ENCODE measurements around the gene RNF151. TPM values are rescaled to one million over a fixed set of nuclear protein-coding genes. Genes with fewer than 3 reads are reported as not detected.
"Not testable (repeated sequence)": the region's sequence is repeated elsewhere in the genome, so short reads cannot be mapped to it uniquely, and the experiment has no call there.

RNF151 gene
- total RNA-seq, 4 donors from 2014 or later = not detected

GRCh38 chr16:1959269-1960039 lies 7.2 kb upstream of the RNF151 start, which contains the start of gene NDUFB10:
NDUFB10 (plus strand) TSS chr16:1959538; CDS start chr16:1959625, 87 bp downstream.
- H3K4me3 ChIP-seq = peak within 1 kb of the TSS; percentile 79 to 86 (median 80)
- H3K36me3 ChIP-seq = peaks cover 0 to 25% (median 0%) of the 10 kb centered on the region in 3 donors
- H3K9me3 ChIP-seq = no peaks in the 10 kb centered on the region
- H3K27me3 ChIP-seq = no peaks in the 10 kb centered on the region
- peaks cover 0 to 27% (median 19%) of the 10 kb centered on the region in 4 donors for H3K4me1 ChIP-seq
- TF ChIP-seq POLR2A (IDR thresholded peaks at IDR 0.05) = peak; percentile 93 to 98
- TF ChIP-seq, protein P1, sequence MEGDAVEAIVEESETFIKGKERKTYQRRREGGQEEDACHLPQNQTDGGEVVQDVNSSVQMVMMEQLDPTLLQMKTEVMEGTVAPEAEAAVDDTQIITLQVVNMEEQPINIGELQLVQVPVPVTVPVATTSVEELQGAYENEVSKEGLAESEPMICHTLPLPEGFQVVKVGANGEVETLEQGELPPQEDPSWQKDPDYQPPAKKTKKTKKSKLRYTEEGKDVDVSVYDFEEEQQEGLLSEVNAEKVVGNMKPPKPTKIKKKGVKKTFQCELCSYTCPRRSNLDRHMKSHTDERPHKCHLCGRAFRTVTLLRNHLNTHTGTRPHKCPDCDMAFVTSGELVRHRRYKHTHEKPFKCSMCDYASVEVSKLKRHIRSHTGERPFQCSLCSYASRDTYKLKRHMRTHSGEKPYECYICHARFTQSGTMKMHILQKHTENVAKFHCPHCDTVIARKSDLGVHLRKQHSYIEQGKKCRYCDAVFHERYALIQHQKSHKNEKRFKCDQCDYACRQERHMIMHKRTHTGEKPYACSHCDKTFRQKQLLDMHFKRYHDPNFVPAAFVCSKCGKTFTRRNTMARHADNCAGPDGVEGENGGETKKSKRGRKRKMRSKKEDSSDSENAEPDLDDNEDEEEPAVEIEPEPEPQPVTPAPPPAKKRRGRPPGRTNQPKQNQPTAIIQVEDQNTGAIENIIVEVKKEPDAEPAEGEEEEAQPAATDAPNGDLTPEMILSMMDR (IDR thresholded peaks at IDR 0.05) = peak; percentile 64 to 82 (median 78)
- peak within 1 kb of the TSS; percentile 84 to 89 (median 88) for H3K27ac ChIP-seq
- peak; percentile 88 to 97 (median 97) for DNase-seq

DNA sequence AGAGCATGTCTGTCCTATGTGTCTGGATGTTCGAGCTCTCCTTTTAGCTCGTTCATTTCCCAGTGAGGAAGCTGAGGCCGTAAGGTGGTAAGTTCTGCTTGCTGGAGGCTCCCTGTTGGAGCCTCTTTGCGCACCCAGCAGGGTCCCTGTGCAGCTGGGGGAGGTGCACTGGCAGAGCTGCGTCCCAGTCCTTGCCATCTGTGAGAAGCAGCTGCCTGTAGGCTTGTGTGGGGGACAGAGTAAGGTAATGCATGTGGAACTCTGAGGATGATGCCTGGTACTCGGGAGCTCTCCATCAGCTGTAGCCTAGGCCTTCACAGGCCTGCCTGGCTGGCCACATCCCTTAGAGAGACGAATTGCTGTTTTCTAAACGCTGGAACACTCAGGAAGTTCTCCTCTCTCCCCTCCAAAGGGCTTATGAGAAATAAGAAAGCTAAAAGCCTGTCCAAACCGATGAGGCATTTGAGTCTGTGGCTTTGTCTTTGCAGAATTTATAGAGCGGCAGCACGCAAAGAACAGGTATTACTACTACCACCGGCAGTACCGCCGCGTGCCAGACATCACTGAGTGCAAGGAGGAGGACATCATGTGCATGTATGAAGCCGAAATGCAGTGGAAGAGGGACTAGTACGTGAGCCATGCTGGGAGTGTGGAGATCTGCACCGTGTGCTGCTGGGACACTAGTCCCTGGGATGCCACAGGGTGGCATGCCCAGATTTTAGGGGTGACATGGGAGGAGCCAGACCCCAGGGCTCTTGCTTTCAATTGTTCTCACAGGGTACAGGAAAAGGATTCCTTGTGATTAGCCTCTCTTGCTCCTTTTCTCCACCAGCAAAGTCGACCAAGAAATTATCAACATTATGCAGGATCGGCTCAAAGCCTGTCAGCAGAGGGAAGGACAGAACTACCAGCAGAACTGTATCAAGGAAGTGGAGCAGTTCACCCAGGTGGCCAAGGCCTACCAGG lies 5.7 kb upstream of the RNF151 start:
- H3K9me3 ChIP-seq = no peaks in the 10 kb centered on the region
- H3K27me3 ChIP-seq = no peaks in the 10 kb centered on the region
- peak overlapping the region in 3 of 4 donors; percentile 2 to 89 (median 3) for H3K27ac ChIP-seq
- no peak for DNase-seq
- TF ChIP-seq, protein P1 (IDR thresholded peaks at IDR 0.05) = no peak
- no peak for TF ChIP-seq POLR2A (IDR thresholded peaks at IDR 0.05)
- peaks cover 3 to 34% (median 23%) of the 10 kb centered on the region in 4 donors for H3K4me1 ChIP-seq
- H3K4me3 ChIP-seq = peak overlapping the region in 3 of 4 donors; percentile 79 to 86 (median 82)
- H3K36me3 ChIP-seq = peaks cover 0 to 25% (median 0%) of the 10 kb centered on the region in 3 donors

GRCh38 chr16:1961651-1962067 lies 5.0 kb upstream of the RNF151 start:
- TF ChIP-seq, protein P1 (IDR thresholded peaks at IDR 0.05) = no peak
- no peak for TF ChIP-seq POLR2A (IDR thresholded peaks at IDR 0.05)
- peak overlapping the region in 3 of 4 donors; percentile 1 to 89 (median 2) for H3K27ac ChIP-seq
- no peaks in the 10 kb centered on the region for H3K27me3 ChIP-seq
- peaks cover 3 to 38% (median 24%) of the 10 kb centered on the region in 4 donors for H3K4me1 ChIP-seq
- DNase-seq = no peak
- no peaks in the 10 kb centered on the region for H3K9me3 ChIP-seq
- H3K4me3 ChIP-seq = no peak overlapping the region
- H3K36me3 ChIP-seq = peaks cover 0 to 25% (median 0%) of the 10 kb centered on the region in 3 donors

DNA sequence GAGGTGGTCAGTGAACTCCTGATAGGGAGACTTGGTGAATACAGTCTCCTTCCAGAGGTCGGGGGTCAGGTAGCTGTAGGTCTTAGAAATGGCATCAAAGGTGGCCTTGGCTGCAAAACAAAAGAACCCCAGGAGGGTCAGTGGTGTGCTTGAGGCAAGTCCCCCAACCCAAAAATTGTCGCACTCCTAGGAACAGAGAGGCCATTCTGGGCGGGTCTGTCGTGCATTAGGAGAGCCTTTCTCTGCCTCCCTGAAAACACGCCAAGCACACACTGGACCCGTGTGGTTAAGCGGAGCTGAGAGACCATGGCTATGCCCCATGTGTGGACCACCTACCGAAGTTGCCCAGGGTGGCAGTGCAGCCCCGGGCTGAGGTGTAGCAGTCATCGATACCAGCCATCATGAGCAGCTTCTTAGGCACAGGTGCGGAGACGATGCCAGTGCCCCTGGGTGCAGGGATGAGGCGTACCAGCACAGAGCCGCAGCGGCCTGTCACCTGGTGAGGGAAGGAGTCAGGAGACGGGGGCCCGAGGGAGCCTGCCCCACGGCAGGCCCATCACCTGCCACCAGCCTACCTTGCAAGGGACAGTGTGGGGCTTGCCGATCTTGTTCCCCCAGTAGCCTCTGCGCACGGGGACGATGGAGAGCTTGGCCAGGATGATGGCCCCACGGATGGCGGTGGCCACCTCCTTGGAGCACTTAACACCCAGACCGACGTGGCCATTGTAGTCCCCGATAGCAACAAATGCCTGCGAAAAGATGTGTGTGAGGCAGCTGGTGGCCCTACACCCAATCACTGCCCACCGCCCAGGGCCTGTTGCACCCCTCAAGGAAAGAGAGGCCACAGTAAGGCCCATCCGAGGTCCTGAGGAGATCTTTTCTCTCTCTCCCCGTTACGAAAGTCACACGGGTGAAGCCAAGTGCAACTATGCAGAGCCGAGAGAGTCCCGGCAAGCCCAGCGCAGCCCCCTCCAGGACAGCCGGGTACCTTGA lies 4.2 kb upstream of the RNF151 start:
- DNase-seq, H3K27me3 ChIP-seq, H3K9me3 ChIP-seq: not testable (repeated sequence)
- Histone ChIP-seq H3K36me3 (peaks cover 0 to 25% (median 0%) of the 10 kb centered on the region in 3 donors), H3K4me1 (peaks cover 3 to 38% (median 24%) of the 10 kb centered on the region in 4 donors), H3K4me3 (peak overlapping the region in 1 of 4 donors; percentile 90), H3K27ac (peak overlapping the region in 1 of 4 donors; percentile 97)

DNA sequence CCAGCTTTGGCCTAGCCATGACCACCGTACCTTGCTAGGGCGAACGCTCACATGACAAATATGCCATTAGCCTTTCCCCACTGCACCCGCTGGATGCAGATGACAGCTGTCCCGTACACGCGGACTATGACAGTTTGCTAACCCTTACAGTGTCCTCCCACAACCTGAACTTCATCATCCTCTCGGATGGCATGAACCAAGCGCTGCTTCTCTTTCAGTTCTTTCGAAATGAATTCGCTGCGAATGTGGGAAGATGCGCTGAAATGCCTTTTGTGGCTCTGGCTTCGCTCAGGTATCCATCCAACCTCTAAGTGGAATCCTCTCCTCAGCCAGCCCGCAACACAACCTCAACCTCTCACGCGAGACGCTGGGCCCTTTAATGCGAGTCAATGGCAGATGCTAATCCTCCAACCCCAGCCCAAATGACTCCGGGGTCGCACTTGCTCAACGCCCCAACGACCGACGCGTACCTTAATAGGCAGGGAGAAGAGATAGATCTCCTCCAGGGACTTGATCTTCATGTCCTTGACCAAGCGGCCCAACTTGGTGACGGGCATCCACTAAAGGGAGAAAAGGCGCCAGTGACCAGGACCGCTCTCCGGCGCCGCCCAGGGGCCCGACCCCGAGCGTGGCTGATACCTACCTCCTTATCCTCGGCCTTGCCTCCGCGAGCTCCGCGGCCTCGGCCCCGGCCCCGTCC lies 2.7 kb upstream of the RNF151 start:
- TF ChIP-seq, protein P1 (IDR thresholded peaks at IDR 0.05) = peak in 3 of 6 experiments; percentile 16 to 30 (median 30)
- no peak for TF ChIP-seq POLR2A (IDR thresholded peaks at IDR 0.05)
- Histone ChIP-seq H3K9me3 (no peaks in the 10 kb centered on the region), H3K4me1 (peaks cover 3 to 35% (median 23%) of the 10 kb centered on the region in 4 donors), H3K27ac (peak overlapping the region; percentile 95 to 100 (median 96)), H3K4me3 (peak overlapping the region; percentile 78 to 96 (median 92)), H3K36me3 (peaks cover 0 to 25% (median 0%) of the 10 kb centered on the region in 3 donors), H3K27me3 (no peaks in the 10 kb centered on the region)
- peak; percentile 35 to 70 (median 67) for DNase-seq
